Measurements from ENCODE around the gene FOXA1.

DNA sequence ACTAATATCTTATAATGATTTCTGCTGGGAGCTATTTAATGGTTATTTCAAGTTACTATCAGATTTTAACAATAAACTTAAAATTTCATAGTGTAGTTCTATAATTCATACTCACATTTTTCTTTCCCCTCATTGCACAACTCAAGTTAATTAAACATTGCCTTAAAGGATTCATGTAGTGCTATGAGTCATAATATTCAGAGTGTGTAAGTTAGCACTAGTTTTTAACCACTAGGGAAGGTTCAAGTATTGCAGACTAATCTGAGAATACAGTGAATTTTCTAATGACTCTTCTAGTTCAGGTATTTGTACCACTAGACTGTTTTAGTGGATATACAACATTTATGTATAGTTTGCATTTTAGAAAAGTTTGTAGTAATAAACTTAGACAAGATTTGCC is 49.9 kb downstream of the FOXA1 start:
- TF ChIP-seq, protein P1, sequence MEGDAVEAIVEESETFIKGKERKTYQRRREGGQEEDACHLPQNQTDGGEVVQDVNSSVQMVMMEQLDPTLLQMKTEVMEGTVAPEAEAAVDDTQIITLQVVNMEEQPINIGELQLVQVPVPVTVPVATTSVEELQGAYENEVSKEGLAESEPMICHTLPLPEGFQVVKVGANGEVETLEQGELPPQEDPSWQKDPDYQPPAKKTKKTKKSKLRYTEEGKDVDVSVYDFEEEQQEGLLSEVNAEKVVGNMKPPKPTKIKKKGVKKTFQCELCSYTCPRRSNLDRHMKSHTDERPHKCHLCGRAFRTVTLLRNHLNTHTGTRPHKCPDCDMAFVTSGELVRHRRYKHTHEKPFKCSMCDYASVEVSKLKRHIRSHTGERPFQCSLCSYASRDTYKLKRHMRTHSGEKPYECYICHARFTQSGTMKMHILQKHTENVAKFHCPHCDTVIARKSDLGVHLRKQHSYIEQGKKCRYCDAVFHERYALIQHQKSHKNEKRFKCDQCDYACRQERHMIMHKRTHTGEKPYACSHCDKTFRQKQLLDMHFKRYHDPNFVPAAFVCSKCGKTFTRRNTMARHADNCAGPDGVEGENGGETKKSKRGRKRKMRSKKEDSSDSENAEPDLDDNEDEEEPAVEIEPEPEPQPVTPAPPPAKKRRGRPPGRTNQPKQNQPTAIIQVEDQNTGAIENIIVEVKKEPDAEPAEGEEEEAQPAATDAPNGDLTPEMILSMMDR (IDR thresholded peaks at IDR 0.05), result no peak
- no peak for TF ChIP-seq POLR2AphosphoS5 (IDR thresholded peaks at IDR 0.05; ENCODE audit: low read depth, low read length)
- TF ChIP-seq SIN3A (IDR thresholded peaks at IDR 0.05; ENCODE audit: borderline replicate concordance, insufficient read depth, low read depth, low read length), result no peak
